GM19351 (cell line): Measurements from ENCODE around the gene TNFRSF4.

Source experiments
- ATAC-seq: cut with Tn5 transposase; IDR thresholded peaks from one replicate; pipeline ENCODE4 v1.9.1; 2021; ENCODE audit warnings: mild to moderate bottlenecking, moderate library complexity; ENCODE audit not compliant: unreplicated experiment

The TNFRSF4 gene

DNA sequence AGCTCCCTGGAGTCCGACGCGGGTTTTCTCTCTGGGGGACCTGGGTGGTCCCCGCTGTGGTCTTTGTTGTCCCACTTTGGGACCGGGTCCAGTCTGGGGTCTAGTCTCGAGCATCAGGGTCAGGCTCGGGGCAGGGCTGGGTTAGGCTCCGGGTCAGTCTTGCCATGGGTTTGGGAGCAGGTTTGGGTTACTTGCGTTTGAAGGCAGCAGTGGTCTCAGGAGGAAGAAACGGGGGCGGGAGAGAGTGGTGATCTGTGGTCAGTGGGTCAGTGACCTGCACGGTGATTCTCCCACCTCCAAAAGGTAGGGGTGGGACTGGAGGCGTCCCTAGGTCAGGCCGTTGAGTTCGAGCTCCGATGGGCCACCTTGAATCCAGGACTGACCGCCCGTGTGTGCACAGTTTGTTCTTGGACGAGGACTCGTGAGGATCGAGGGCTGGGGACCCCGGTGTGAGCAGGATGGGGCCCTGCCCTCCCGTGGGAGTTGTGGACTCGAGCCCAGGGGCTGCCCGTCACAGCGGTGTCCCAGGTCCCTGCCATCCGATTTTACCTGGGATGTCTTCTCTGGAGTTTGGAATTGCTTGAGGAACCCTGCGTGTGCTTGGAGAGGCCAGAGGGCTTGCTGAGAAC lies 20.3 kb upstream of the TNFRSF4 start:
- ATAC-seq, result no peak

DNA sequence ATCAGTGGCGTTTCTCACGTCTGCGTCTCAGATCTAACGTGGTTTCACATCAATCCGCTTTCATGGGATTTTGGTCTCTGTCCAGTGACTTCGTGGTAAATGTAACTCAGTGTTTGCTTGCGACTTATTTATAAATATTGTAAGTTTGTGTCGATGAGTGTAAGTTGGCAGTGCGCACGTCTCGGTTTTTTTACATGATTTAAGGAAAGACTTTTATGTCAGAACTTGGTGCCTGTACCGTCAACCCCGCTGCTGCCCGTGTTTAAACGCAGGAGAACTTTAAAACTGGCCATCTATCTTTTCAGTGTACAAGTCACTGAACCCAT lies 19.6 kb upstream of the TNFRSF4 start:
- no peak for ATAC-seq

DNA sequence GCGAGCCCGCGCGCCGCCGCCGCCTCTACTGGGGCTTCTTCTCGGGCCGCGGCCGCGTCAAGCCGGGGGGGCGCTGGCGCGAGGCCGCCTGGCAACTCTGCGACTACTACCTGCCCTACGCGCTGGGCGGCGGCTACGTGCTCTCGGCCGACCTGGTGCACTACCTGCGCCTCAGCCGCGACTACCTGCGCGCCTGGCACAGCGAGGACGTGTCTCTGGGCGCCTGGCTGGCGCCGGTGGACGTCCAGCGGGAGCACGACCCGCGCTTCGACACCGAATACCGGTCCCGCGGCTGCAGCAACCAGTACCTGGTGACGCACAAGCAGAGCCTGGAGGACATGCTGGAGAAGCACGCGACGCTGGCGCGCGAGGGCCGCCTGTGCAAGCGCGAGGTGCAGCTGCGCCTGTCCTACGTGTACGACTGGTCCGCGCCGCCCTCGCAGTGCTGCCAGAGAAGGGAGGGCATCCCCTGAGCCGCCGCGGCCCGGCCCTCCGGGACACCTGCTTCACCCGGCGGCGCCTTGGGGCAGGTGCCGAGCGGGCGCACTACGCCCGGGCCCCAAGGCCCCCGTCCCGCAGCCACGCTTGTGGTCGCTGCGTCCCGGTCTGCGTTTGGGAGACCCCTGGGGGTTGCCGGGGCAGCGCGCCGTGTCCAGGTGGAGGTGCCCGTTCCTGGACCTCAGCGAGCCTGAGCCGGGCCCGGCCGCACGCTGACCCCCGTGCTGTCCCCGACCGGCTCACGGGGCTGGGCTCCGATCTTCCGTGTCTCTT lies 19.0 kb upstream of the TNFRSF4 start:
- ATAC-seq, result no peak

DNA sequence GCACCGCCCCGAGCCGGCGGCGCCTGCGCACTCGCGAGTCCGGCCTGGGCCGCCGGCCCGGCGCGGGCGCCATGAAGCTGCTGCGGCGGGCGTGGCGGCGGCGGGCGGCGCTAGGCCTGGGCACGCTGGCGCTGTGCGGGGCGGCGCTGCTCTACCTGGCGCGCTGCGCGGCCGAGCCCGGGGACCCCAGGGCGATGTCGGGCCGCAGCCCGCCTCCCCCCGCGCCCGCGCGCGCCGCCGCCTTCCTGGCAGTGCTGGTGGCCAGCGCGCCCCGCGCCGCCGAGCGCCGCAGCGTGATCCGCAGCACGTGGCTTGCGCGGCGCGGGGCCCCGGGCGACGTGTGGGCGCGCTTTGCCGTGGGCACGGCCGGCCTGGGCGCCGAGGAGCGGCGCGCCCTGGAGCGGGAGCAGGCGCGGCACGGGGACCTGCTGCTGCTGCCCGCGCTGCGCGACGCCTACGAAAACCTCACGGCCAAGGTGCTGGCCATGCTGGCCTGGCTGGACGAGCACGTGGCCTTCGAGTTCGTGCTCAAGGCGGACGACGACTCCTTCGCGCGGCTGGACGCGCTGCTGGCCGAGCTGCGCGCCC lies 18.3 kb upstream of the TNFRSF4 start, which contains the start of gene B3GALT6:
Gene B3GALT6 (plus strand): TSS at position 30 of the 588 bp plus-strand sequence. CDS start 42 bp downstream, at position 72.
- ATAC-seq, result no peak

DNA sequence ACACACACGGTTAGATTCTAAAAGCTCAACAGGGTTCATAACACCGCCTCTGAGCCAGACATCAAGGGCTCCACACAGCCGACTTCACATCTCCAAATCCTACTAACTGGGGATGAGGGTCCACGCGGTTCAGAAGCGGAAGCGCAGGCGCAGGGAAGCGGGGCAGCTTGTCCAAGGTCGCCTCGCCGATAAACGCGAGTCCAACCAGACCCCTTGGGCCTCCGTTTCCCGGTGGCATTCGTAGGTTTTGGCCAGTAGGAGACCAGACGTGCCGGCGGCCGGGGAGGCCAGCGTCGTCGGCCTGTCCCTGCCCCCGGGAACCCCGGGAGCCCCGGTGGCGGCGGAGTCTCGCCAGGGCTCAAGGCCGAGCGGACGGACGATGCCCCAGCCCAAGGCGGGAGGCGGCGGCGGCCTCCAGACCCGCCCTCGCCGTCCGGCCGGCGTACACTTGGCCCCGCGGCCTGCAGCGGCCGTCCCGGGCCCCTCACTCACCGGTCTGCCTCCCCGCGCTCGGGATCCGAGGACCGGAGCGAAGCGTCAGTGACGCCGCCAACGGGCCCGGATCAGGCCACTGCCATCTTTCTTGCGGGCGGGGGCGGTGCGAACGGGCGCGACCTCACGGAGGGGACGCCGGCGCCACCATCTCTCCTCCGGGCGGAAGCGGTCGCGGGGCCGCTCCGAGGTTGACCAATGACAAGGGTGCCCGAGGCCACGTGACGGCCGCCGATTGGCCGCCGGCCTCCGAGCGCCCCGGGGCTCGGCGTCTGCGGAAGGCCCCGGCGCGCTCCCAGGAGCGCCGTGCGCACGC lies 17.7 kb upstream of the TNFRSF4 start, which contains the start of gene SDF4:
Gene SDF4 (minus strand): TSS at position 602 of the 808 bp plus-strand sequence. CDS start 3,229 bp downstream, outside the sequence.
- peak; percentile 90 for ATAC-seq

DNA sequence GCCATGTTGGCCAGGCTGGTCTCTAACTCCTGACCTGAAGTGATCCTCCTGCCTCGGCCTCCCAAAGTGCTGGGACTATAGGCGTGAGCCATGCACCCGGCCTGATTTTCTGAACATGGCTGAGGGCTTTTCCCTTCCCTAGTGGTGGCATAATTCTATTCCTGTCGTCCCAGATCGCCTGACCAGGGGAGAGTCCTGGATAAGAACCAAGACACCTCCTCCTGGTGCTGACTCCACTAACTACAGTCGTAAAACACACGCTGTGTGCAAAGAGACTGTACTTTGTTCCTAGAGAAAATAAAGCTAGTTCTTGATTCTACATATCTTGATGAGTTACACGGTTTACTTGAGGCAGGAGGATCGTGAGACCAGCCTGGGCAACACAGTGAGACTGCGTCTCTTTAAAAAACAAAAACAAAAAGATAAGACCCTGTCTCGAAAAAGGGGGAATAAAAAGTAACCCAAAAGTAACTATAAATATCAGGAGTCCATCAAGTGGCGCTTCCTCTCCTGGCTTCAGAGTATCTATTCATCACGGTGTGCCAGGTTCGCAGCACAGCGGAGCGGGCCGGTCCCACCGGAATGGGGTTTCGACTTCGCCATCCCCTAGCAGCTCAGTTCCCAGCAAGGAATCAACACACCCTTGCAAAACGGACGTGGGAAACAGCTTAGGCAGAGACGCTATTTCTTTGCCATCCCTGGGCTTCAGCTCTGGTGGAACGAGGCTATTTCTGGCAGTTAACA lies 16.9 kb upstream of the TNFRSF4 start:
- ATAC-seq, result no peak

DNA sequence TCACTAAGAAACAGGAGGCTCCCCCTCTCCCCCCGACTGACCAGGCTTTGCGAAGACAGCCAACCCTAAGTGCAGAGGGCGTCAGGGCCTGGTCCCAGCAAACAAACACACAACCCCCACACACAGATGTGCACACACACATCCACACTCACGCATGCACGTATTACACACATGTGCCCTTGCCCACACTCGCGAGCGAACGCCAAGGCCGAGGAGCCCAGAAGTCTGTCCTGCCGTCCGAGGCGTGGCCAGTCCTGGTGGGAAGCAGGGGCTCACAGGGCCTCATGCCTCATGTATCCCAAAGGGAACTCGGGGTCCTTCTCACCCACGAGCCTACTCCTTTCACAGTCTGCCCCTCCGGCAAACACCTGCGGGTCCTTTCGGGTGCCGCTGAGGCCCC lies 15.8 kb upstream of the TNFRSF4 start:
- no peak for ATAC-seq

DNA sequence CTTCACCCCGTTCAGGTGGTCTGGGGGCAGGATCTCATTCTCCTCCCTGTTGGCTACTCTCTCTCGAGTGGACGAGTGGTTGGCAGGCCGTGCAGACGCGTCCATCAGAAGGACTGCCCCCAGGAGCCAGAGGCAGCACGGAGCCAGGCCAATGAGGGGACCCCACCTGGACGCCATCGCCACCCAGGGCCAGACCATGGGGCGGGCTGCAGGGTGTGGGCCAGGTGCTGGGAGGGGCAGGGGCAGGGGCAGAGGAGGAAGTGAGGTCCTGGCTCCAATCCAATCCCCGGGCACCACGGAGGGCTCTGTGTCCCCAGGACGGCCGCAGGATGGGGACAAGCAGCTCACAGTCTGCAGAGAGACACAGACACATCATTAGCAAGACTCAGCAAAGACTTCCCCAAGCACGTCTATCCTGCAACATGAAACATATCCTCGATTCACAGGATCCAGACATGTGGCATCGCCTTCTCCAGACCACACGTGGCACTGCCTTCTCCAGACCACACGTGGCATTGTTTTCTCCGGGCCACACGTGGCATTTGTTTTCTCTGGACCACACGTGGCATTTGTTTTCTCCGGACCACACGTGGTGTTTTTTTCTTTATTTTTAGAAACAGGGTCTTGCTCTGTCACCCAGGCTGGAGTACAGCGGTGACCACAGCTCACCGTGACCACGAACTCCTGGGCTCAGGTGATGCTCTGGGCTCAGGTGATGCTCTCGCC lies 14.8 kb upstream of the TNFRSF4 start:
- ATAC-seq, result no peak

DNA sequence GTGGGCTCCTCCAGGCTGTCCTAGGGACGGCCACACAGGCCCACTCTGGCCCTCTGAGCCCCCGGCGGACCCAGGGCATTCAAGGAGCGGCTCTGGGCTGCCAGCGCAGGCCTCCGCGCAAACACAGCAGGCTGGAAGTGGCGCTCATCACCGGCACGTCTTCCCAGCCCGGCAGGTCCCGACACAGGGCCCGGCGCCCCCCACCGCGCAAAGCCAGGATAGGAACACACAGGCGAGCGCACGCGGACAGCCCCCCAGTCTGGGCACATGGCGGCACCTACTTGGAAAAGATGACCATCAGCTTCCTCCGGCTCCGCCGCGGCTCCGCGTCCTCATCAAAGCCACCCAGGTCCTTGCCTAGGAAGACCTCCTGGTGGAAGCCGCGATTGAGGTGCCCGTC lies 14.2 kb upstream of the TNFRSF4 start:
- ATAC-seq, result no peak

DNA sequence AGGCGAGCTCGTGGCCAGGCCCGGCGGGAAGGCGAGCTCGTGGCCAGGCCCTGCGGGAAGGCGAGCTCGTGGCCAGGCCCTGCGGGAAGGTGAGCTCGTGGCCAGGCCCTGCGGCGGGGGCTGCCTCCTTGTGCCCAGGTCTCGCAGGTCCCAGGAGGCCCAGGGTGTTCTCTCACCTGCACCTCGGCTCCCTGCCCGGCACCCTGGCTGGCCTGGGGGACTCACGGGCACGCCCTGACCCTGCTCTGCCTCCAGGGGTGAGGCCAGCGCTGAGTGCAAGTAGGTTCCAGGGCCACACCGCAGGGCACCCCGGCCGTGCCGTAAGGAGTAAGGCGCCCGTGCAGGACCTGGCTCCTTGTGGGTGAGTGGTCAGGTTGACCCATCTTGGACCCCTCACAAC lies 13.4 kb upstream of the TNFRSF4 start:
- no peak for ATAC-seq

DNA sequence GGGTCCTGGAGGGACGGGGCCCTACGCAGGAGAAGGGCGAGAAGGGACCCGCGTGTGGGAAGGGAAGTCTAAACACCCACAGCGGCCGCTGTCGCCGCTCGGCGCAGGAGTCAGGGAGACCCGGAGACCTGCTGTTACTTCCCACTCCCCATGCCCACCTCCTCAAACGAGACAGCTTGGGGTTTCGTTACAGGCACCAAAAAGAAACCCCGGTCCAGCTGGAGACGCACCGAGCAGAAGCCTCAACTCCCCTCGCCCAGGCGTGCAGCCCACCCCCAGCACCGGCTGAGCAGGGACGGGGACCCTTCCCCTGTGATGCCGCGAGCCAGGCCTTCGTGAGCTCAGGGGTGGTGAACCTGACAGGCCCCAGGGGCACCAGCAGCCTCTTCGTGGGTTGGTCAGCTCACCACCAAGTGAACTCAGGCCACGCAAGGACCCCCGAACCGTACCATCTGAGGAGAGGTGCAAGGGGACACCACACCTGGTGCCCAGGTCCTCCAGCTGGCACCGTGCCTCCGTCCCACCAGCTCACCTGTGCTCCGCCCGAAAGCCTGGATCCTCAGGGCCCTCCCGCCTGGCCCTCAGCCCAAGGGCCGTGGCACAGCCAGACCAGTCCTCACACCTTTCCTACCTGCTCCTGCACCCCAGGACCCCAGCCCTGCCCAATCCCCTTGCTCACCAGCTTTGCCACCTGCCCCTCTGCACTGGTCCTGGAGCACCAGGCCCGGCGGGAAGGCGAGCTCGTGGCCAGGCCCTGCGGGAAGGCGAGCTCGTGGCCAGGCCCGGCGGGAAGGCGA lies 12.8 kb upstream of the TNFRSF4 start:
- ATAC-seq, result no peak

DNA sequence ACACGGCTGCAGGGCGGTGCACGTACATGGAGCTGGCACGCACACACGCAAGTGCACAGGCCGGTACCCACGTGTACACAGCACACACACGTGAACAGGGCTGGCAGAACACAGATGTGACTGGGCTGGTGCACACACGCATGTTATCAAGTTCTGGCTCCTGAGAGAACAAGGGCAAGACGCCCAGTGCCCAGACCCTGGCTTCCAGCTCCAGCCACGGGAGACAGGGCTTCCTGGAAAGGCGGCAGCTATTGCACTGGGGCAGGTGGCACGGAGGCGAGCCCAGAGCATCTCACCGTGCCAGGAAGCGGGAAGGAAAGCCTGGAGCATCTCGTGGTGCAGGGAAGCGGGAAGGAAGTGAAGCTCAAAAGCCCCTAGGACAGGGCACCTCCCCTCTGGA lies 12.0 kb upstream of the TNFRSF4 start:
- ATAC-seq, result no peak

DNA sequence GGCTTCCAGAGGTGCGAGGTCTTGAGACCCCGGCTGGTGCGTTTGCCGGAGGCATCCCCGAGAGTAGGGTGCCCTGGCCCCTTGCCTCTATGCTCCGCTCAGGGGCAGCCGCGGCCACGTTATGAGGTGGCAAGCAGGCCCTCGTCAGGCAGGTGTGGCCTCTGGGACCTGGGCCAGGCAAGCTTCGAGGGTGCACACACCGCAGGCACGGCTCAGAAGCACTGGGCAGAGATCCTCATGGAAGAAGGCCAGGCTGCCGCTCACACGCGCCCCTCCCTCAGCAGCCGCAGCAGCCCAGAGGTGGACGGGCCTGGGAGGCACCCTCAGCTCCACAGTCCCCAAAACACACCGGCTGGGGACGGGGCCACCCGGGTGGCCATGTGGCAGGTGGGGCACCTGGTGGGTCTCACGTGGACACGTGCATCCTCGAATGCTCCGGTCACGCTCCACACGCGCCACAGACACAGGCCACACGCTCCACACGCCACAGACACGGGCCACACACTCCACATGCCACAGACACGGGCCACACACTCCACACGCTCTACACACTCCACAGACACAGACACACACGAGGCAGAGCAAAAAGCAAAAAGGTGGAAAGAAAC lies 11.4 kb upstream of the TNFRSF4 start:
- ATAC-seq, result no peak

DNA sequence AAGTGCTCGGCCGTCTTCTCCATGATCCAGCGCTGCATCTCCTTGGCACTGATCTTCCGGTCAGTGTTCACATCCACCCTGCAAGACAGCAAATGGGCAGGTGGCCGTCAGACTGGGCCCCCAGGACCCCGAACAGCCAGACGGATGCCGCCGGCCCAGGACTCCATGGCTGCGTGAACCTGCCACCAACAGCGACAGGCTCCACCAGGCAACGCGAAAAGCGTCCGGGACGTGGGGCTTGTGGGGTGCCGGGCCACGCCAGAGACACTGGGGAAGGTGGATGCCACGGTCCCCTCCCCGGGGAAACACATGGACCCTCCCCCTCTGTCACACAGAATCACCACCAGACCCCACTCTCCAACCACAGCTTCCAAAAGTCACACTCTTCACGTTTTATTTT lies 9.9 kb upstream of the TNFRSF4 start:
- ATAC-seq, result no peak

DNA sequence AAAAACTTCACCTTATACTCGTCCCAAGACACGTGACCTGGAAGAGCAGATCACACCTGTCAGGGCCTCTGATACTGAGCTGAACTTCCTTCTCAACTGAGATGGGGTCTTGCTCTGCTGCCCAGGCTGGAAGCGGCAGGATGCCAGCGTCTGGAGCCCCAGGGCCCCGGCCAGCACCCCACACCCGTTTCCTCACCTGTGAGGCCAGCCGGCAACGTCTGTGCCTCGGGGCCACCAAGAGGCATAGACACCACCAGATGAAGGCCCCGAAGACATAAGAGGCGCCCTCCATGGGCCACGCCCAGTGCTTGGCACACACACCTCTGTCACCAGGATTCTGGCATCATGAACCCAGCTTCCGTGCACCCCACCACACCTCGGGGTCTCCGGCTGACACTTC lies 9.4 kb upstream of the TNFRSF4 start:
- no peak for ATAC-seq

DNA sequence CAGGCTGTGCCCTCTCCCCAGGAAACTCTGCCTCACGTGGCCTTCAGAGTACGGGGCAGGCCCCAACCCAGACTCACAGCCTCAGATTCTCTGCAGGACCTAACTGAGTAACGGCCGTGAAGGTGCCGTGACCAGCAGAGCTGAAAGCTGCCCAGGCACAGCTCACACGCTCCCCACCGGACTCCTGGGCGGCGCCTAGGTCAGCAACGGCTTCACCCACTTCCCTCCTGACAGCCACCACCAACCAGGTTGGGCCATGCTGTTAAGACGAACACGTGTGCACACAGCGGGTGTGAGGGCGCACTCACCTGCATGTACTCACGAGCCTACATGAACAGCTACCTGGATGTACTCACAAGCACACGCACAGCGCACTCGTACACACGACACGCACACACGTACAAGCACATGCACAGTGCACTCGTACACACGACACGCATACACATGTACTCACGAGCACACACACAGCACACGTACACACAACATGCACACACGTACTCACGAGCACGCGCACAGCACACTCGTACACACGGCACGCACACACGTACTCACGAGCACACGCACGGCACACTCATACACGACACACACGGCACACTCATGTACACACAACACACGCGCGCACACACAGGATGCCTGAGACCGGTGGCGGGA lies 8.7 kb upstream of the TNFRSF4 start:
- no peak for ATAC-seq

DNA sequence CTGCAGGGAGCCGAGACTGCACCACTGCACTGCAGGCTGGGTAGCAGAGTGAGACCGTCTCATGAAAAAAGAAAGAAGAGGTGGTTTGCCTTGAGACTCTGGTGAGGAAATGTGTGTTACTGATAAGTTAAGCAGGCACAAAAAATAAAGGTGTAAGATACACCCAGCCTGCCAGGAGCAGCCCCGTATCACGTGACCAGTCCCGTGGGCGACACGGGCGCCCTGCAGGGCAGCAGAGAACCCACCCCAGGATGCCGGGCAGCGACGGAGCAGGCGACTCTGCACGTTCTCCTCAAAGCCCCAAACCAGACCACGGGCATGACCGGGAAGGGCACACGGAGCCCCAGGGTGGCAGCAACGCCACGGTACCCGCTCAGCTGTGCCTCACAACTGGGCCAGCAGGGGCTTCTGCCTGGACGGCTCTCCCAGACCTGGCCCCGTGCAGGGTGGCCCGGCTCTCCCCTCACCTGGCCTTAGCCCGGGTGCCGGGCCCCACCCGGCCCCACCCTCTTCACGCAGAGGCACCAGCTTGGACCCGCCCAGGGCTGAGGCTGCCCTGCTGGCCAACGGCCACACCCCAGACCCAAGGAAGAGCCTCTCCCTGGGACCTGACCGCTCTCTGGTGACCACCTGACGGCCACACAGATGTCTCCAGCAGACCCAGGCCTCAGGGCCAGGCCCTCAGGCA lies 8.1 kb upstream of the TNFRSF4 start:
- ATAC-seq, result no peak

DNA sequence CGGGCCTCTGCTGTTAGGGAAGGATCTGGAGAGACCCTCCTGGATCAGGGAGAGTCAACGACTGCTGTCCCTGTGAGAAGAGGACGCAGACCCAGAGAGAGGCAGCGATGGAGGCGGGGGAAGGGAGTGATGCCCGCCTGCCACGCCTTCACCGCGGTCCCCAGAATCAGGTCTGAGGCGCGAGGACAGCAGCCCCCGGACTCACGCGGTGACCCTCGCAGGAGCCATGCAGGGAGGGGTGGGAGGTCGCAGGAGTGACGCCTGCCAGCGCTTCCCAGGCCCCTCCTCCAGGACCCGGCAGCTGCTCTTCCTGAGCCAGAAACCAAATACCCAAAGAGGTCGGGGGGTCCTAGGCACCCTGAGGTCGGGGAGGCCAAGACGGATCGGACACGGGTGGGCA lies 6.2 kb upstream of the TNFRSF4 start:
- ATAC-seq, result no peak
